Endodermal cell (in vitro differentiated cells): ENCODE data around the gene UNC13A. TPM values are rescaled to one million over a fixed set of nuclear protein-coding genes. Genes with fewer than 3 reads are reported as not detected.

Source experiments
- DNase-seq: peaks from one replicate; pipeline ENCODE4 v3.0.0-alpha.2; 2017
- H3K27ac ChIP-seq: 2 replicates; pipeline ENCODE4 v1.5.1; 2013; ENCODE audit warnings: mild to moderate bottlenecking, low read depth, low read length, moderate library complexity
- H3K27me3 ChIP-seq: 2 replicates; pipeline ENCODE4 v1.6.1; 2013; ENCODE audit warnings: mild to moderate bottlenecking, low read length, moderate library complexity; ENCODE audit not compliant: insufficient read depth, control insufficient read depth, poor library complexity, severe bottlenecking
- H3K36me3 ChIP-seq: 2 replicates; pipeline ENCODE4 v1.7.0; 2013; ENCODE audit warnings: mild to moderate bottlenecking, low read length, moderate library complexity; ENCODE audit not compliant: control insufficient read depth, insufficient read depth
- H3K4me1 ChIP-seq: one replicate; pipeline ENCODE4 v1.7.0; 2013; ENCODE audit warnings: low read length; ENCODE audit not compliant: control insufficient read depth, insufficient read depth
- H3K4me3 ChIP-seq: 2 replicates; pipeline ENCODE4 v1.5.1; 2013; ENCODE audit warnings: mild to moderate bottlenecking, low read length, moderate library complexity
- H3K9ac ChIP-seq: 2 replicates; pipeline ENCODE4 v1.6.1; 2013; ENCODE audit warnings: mild to moderate bottlenecking, low read length, moderate library complexity; ENCODE audit not compliant: poor library complexity, severe bottlenecking; ENCODE audit errors: extremely low read depth
- H3K9me3 ChIP-seq: 2 replicates; pipeline ENCODE4 v1.6.1; 2013; ENCODE audit warnings: mild to moderate bottlenecking, low read length, moderate library complexity; ENCODE audit not compliant: control insufficient read depth
- H3K27ac Mint-ChIP-seq: 2 replicates; pipeline ENCODE4 v1.8.0; 2020; ENCODE audit warnings: mixed read lengths
- H3K27me3 Mint-ChIP-seq: 2 replicates; pipeline ENCODE4 v1.8.0; 2021; ENCODE audit warnings: mild to moderate bottlenecking, mixed read lengths; ENCODE audit not compliant: insufficient read depth
- H3K36me3 Mint-ChIP-seq: 2 replicates; pipeline ENCODE4 v1.8.0; 2020; ENCODE audit warnings: low read depth, mixed read lengths
- H3K4me1 Mint-ChIP-seq: 2 replicates; pipeline ENCODE4 v1.8.0; 2020; ENCODE audit warnings: mixed read lengths
- H3K4me3 Mint-ChIP-seq: 2 replicates; pipeline ENCODE4 v1.8.0; 2020; ENCODE audit warnings: mild to moderate bottlenecking, moderate library complexity, mixed read lengths
- H3K9me3 Mint-ChIP-seq: 2 replicates; pipeline ENCODE4 v1.8.0; 2020; ENCODE audit warnings: mild to moderate bottlenecking, mixed read lengths
- WGBS, 2 experiments: methylation state at CpG; one replicate each; pipeline versions ENCODE4 v1.1.5 to v1.1.7; 2013; ENCODE audit warnings: missing lambda C conversion rate in 2 of 2, mixed read lengths in 1 of 2; ENCODE audit not compliant: insufficient coverage in 1 of 2, insufficient read length in 1 of 2; 5-methylcytosine and 5-hydroxymethylcytosine counted together
- total RNA-seq, 2 donors: library from RNA; stranded (reverse); fragmentation: NEBNext Ultra II Directional in 1 of 2; extraction: Animal tissue kit (Norgen Biotek cat#: 25700) in 1 of 2; gene quantifications; 2 replicates in 1 of 2; 3 replicates in 1 of 2; pipeline ENCODE4 v1.2.1, GENCODE V29; 2021
- TF ChIP-seq, protein P1 (sequence below): fragments of 200-600 bp; sonication (generic); conservative IDR thresholded peaks from 2 replicates; pipeline ENCODE4 v1.5.0; 2021; ENCODE audit warnings: antibody characterized with exemption, mild to moderate bottlenecking

UNC13A gene
- total RNA-seq, 2 donors from 2014 or later: 5.6 to 10.7 TPM

DNA sequence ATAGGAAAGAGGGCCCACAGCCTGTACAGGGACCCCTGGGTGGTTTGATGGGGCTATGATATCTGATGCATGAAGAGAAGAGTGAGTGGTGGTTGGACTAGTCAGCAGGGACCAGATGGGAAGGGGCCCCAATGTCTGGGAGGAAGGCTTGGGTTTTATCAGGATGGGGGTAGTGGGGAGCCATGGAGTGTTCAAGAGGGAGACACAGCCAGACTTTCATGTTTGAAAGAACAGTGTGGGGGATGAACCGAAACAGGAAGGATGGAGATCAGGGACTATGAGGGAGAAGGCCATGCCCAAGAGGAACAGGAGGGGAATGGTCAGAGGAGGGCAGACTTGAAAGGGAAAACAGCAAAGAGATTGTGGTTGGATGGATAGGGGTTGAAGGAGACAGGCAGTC lies 63.1 kb downstream of the UNC13A start:
- H3K9me3 Mint-ChIP-seq: peaks cover 4% of the 10 kb centered on the region
- no peak for DNase-seq
- H3K9me3 ChIP-seq: no peaks in the 10 kb centered on the region
- no peak overlapping the region for H3K9ac ChIP-seq
- no peaks in the 10 kb centered on the region for H3K36me3 ChIP-seq
- no peaks in the 10 kb centered on the region for H3K4me1 ChIP-seq
- H3K27me3 ChIP-seq: no peaks in the 10 kb centered on the region
- 67 to 90% methylated on average over 1 of the region's 1 CpG for WGBS, 2 experiments
- H3K27ac Mint-ChIP-seq: no peak overlapping the region
- H3K4me1 Mint-ChIP-seq: no peaks in the 10 kb centered on the region
- no peak overlapping the region for H3K4me3 ChIP-seq
- TF ChIP-seq, protein P1, sequence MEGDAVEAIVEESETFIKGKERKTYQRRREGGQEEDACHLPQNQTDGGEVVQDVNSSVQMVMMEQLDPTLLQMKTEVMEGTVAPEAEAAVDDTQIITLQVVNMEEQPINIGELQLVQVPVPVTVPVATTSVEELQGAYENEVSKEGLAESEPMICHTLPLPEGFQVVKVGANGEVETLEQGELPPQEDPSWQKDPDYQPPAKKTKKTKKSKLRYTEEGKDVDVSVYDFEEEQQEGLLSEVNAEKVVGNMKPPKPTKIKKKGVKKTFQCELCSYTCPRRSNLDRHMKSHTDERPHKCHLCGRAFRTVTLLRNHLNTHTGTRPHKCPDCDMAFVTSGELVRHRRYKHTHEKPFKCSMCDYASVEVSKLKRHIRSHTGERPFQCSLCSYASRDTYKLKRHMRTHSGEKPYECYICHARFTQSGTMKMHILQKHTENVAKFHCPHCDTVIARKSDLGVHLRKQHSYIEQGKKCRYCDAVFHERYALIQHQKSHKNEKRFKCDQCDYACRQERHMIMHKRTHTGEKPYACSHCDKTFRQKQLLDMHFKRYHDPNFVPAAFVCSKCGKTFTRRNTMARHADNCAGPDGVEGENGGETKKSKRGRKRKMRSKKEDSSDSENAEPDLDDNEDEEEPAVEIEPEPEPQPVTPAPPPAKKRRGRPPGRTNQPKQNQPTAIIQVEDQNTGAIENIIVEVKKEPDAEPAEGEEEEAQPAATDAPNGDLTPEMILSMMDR: no peak
- H3K27me3 Mint-ChIP-seq: no peaks in the 10 kb centered on the region
- no peak overlapping the region for H3K4me3 Mint-ChIP-seq
- peaks cover 26% of the 10 kb centered on the region for H3K36me3 Mint-ChIP-seq
- no peak overlapping the region for H3K27ac ChIP-seq

DNA sequence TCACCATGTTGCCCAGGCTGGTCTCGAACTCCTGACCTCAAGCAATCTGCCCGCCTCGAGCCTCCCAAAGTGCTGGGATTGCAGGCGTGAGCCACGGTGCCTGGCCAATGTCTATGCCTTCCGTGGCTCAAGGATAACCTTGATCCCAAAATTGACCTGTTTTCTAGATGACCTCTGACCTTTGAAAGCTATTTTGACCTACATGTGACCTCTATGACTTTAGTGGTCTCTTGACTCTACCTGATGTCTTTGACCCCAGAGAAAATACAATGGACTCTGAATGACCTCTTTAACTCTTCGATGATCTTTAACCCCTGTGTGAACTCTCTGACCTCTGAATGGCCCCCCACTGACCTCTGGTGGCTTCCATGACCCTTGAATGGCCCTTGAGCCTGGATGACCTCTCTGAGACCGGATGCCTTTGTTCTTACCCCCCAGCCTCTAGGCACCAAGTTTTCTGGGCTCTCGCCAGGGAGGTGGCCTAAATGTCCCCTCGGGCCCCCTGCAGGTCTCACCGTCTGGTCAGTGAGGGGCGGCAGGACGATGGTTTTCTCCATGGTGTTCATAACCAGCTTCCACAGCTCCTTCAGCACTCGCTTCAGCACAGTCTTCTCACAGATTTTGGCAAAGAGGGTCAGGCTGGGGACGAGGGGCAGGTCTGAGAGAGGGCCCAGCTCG lies 63.7 kb downstream of the UNC13A start:
- no peaks in the 10 kb centered on the region for H3K27me3 Mint-ChIP-seq

DNA sequence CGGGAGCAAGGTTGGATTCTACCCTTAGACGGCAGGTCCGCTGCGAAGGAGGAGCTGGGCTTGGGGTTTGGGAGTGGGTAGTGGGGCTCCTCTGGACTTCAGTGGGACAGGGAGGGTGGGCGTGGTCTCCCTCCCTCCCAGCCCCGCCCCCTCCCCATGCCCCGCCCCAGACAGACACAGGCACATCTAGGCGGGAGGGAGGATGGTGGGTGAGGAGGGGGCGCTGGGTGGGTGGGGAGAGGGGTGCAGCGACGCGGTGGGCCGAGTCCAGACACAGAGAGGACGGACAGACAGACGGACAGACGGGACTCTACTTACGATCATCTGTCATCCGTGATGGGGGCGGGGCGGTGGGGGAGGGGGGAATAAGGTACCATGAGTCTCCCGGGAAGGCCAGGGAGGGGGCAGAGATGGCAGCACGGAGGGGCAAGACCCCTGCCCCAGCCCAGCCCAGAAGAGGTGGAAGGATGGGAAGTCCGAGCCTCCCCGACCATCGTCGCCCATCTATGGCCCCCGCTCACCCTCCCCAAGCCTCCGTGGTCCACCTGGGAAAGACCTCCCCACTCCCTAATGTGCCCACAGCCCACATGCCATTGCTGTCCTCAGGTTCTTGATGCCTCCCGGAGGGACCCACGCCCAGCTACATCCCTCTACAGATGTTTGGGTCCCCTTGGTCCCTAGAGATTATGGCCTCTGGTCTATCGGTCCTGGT lies 64.8 kb downstream of the UNC13A start:
- H3K4me3 ChIP-seq: no peak overlapping the region

More for the DNA sequence above, 63.7 kb downstream of the UNC13A start:
- no peaks in the 10 kb centered on the region for H3K9me3 ChIP-seq
- TF ChIP-seq, protein P1: no peak
- H3K4me1 Mint-ChIP-seq: no peaks in the 10 kb centered on the region
- DNase-seq: no peak
- H3K9ac ChIP-seq: no peak overlapping the region
- H3K4me1 ChIP-seq: no peaks in the 10 kb centered on the region
- H3K27me3 ChIP-seq: no peaks in the 10 kb centered on the region
- H3K4me3 ChIP-seq: no peak overlapping the region
- WGBS, 2 experiments: 88 to 97% methylated on average over 13 to 16 of the region's 16 CpGs
- peaks cover 26% of the 10 kb centered on the region for H3K36me3 Mint-ChIP-seq
- H3K9me3 Mint-ChIP-seq: peaks cover 4% of the 10 kb centered on the region
- no peak overlapping the region for H3K27ac ChIP-seq
- H3K36me3 ChIP-seq: no peaks in the 10 kb centered on the region
- no peak overlapping the region for H3K4me3 Mint-ChIP-seq
- H3K27ac Mint-ChIP-seq: no peak overlapping the region

More for the DNA sequence above, 64.8 kb downstream of the UNC13A start:
- no peak for DNase-seq
- Histone ChIP-seq H3K9ac (no peak overlapping the region), H3K4me1 (no peaks in the 10 kb centered on the region), H3K9me3 (no peaks in the 10 kb centered on the region), H3K27ac (no peak overlapping the region), H3K36me3 (no peaks in the 10 kb centered on the region), H3K27me3 (no peaks in the 10 kb centered on the region)
- Mint-ChIP-seq H3K4me1 (no peaks in the 10 kb centered on the region), H3K27ac (no peak overlapping the region), H3K36me3 (peaks cover 26% of the 10 kb centered on the region), H3K9me3 (peaks cover 4% of the 10 kb centered on the region), H3K27me3 (no peaks in the 10 kb centered on the region), H3K4me3 (no peak overlapping the region)
- TF ChIP-seq, protein P1: no peak
- WGBS, 2 experiments: 88 to 95% methylated on average over 9 to 28 of the region's 31 CpGs
